Stimulated activated CD4-positive, alpha-beta T cell treated with anti-CD3 and anti-CD28 coated beads, TNF-alpha, amount 100 ng/mL, for 24 hours (primary cell): ENCODE measurements around the gene SCGN.
"Not testable (repeated sequence)": the region's sequence is repeated elsewhere in the genome, so short reads cannot be mapped to it uniquely, and the experiment has no call there.

Experiments
- DNase-seq, 3 experiments: peaks; one replicate each; pipeline ENCODE4 v3.0.0-alpha.2; 2020; ENCODE audit warnings: low read depth in 3 of 3

SCGN gene

GRCh38 chr6:25727028-25727427, 75.0 kb downstream of the SCGN start:
- DNase-seq: no peak

GRCh38 chr6:25730907-25731306, 78.9 kb downstream of the SCGN start:
- no peak for DNase-seq

GRCh38 chr6:25731721-25732120, 79.7 kb downstream of the SCGN start:
- DNase-seq: no peak

GRCh38 chr6:25732468-25733198, 80.6 kb downstream of the SCGN start:
- DNase-seq: no peak

GRCh38 chr6:25735261-25735660, 83.2 kb downstream of the SCGN start:
- DNase-seq: no peak

- DNase-seq: no peak
Measured at GRCh38 chr6:25743868-25744267, 91.9 kb downstream of the SCGN start.

- no peak for DNase-seq
Measured at GRCh38 chr6:25745836-25746235, 93.8 kb downstream of the SCGN start.

- no peak for DNase-seq
Measured at GRCh38 chr6:25746968-25747367, 95.0 kb downstream of the SCGN start.

GRCh38 chr6:25747477-25747876, 95.5 kb downstream of the SCGN start:
- no peak for DNase-seq

GRCh38 chr6:25748049-25748448, 96.0 kb downstream of the SCGN start:
- no peak for DNase-seq

- not testable (repeated sequence) for DNase-seq
Measured at GRCh38 chr6:25748601-25749517, 96.8 kb downstream of the SCGN start.

GRCh38 chr6:25749837-25750236, 97.8 kb downstream of the SCGN start:
- no peak for DNase-seq

- no peak for DNase-seq
Measured at GRCh38 chr6:25750906-25751305, 98.9 kb downstream of the SCGN start.
